ENCODE results near the gene NALCN. TPM values are rescaled to one million over a fixed set of nuclear protein-coding genes. Genes with fewer than 3 reads are reported as not detected.

The NALCN gene
- total and polyA plus RNA-seq, 9 donors, result 0.24 to 1.2 (median 0.33) TPM

- Histone ChIP-seq H3K36me3 (ENCODE audit: control insufficient read depth, insufficient read depth, low read length) (no peaks in the 10 kb centered on the region), H3K27me3 (ENCODE audit: control insufficient read depth, insufficient read depth, low read length) (no peaks in the 10 kb centered on the region), H3K9me3 (replicated peaks; ENCODE audit: control insufficient read depth, low read depth, low read length) (no peaks in the 10 kb centered on the region), H3K27ac (ENCODE audit: low read length) (no peak overlapping the region), H3K4me3 (ENCODE audit: low read length) (no peak overlapping the region), H3K4me1 (ENCODE audit: control insufficient read depth, insufficient read depth, low read length) (no peaks in the 10 kb centered on the region)
- WGBS (ENCODE audit: insufficient coverage), result no CpG with 5 or more reads among the region's 1 CpG
- no peak for DNase-seq
Measured at GRCh38 chr13:101019126-101019525, 397.2 kb downstream of the NALCN start.

DNA sequence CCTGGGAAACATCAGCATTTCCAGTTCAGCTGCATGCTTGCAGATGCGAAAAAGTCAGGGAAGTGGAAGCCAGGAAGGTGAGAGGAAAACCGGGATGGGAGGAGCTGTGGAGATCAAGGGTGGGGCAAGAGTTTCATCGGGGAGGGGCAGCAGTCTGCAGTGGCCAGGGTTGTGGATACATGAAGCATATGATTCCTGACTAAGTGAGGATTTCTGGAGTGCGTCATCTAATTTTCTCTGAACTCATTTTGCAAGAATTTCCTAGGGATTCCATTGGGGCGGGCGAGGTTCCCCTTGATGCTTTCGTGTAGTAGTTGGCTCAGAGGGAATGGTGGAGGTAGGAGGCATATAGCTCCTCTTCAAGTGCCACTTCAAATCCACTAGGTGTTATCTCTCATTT, 397.6 kb downstream of the NALCN start:
- Histone ChIP-seq H3K4me3 (ENCODE audit: low read length) (no peak overlapping the region), H3K36me3 (ENCODE audit: control insufficient read depth, insufficient read depth, low read length) (no peaks in the 10 kb centered on the region), H3K9me3 (replicated peaks; ENCODE audit: control insufficient read depth, low read depth, low read length) (no peaks in the 10 kb centered on the region), H3K27me3 (ENCODE audit: control insufficient read depth, insufficient read depth, low read length) (no peaks in the 10 kb centered on the region), H3K27ac (ENCODE audit: low read length) (no peak overlapping the region), H3K4me1 (ENCODE audit: control insufficient read depth, insufficient read depth, low read length) (no peaks in the 10 kb centered on the region)
- DNase-seq, result no peak
- 43% methylated on average over 4 of the region's 7 CpGs for WGBS (ENCODE audit: insufficient coverage)

DNA sequence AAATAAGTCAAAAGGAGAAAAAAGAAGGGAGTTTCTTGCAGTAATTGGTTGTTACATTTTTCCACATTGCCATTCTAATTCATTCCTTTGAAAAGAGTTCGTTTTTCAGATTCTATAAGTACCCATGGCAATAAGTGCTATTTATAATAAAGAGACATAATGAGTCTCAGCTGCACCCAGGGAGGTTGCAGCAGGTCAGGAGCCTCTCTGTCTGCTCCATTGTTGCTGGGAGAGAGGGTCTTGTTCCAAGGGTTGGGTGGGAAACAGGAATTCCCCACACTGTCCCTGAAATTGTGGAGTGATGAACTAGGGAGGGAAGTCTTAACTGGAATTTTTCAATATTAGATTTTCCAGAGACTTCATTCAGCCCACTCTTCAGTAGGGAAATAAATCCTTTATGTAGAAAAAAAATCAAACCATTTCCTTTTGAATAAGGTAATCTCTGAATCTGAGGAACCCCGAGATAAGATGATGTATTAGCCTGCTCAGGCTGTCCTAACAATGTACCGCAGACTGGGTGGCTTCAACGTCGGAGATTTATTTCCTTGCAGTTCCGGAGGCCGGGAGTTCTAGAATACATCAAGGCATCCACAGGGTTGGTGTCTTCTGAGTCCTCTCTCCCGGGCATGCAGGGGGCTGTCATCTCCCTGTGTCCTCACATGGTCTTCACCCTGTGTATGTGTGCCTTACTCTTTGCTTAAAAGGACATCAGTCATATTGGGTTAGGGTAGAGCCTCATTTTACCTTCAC, 399.0 kb downstream of the NALCN start:
- H3K27ac ChIP-seq (ENCODE audit: low read length), result no peak overlapping the region
- no peak for DNase-seq
- no peaks in the 10 kb centered on the region for H3K36me3 ChIP-seq (ENCODE audit: control insufficient read depth, insufficient read depth, low read length)
- no peaks in the 10 kb centered on the region for H3K4me1 ChIP-seq (ENCODE audit: control insufficient read depth, insufficient read depth, low read length)
- no peaks in the 10 kb centered on the region for H3K9me3 ChIP-seq (replicated peaks; ENCODE audit: control insufficient read depth, low read depth, low read length)
- 87% methylated on average over 5 of the region's 8 CpGs for WGBS (ENCODE audit: insufficient coverage)
- no peaks in the 10 kb centered on the region for H3K27me3 ChIP-seq (ENCODE audit: control insufficient read depth, insufficient read depth, low read length)
- H3K4me3 ChIP-seq (ENCODE audit: low read length), result no peak overlapping the region

DNA sequence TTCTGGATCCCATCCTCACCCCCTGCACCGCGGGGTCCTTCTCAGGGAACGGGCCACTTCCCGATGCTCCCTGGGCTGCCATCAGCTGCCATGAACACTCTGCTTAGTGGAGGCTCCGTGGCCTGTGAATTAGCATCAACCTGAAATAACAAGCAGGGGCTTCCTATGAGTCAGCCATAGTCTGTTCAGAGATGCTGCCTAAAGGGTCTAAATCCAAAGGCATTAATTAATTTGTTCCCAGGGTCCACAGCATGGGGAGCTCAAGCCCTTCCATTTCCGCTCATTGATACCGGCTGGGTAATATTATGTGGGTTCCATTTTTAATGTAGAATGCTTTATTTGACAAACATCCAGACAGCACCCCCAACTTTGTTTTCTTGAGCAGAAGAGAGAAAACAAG, 399.8 kb downstream of the NALCN start:
- H3K36me3 ChIP-seq (ENCODE audit: control insufficient read depth, insufficient read depth, low read length), result no peaks in the 10 kb centered on the region
- no peak overlapping the region for H3K4me3 ChIP-seq (ENCODE audit: low read length)
- H3K27ac ChIP-seq (ENCODE audit: low read length), result no peak overlapping the region
- DNase-seq, result no peak
- no peaks in the 10 kb centered on the region for H3K4me1 ChIP-seq (ENCODE audit: control insufficient read depth, insufficient read depth, low read length)
- H3K9me3 ChIP-seq (replicated peaks; ENCODE audit: control insufficient read depth, low read depth, low read length), result no peaks in the 10 kb centered on the region
- 80% methylated on average over 5 of the region's 7 CpGs for WGBS (ENCODE audit: insufficient coverage)
- no peaks in the 10 kb centered on the region for H3K27me3 ChIP-seq (ENCODE audit: control insufficient read depth, insufficient read depth, low read length)

DNA sequence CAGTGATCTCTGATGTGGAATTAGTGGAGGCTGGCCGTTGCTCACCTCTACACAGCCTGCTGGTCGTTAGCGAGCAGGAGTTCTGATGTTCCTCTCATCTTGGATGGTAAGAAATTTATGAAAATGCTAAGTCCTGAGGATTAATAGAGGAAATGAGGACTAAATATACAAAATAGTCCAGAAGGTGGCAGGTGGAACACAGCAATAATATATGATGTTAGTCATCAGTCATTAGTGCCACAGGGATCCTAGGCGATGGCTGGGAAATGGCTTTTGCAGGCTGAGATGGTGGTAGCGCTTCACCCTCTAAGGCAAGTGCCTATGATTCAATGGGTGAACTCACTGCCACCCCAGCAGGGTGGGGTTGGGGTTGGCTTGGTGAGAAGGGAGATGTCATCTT, 403.1 kb downstream of the NALCN start:
- WGBS (ENCODE audit: insufficient coverage), result no CpG with 5 or more reads among the region's 5 CpGs
- no peak for DNase-seq
- H3K4me1 ChIP-seq (ENCODE audit: control insufficient read depth, insufficient read depth, low read length), result no peaks in the 10 kb centered on the region
- no peak overlapping the region for H3K27ac ChIP-seq (ENCODE audit: low read length)
- H3K36me3 ChIP-seq (ENCODE audit: control insufficient read depth, insufficient read depth, low read length), result no peaks in the 10 kb centered on the region
- no peak overlapping the region for H3K4me3 ChIP-seq (ENCODE audit: low read length)
- H3K9me3 ChIP-seq (replicated peaks; ENCODE audit: control insufficient read depth, low read depth, low read length), result no peaks in the 10 kb centered on the region
- H3K27me3 ChIP-seq (ENCODE audit: control insufficient read depth, insufficient read depth, low read length), result no peaks in the 10 kb centered on the region

GRCh38 chr13:101010100-101010499, 406.2 kb downstream of the NALCN start:
- no CpG with 5 or more reads among the region's 2 CpGs for WGBS (ENCODE audit: insufficient coverage)

GRCh38 chr13:101007245-101007644, 409.1 kb downstream of the NALCN start:
- H3K4me3 ChIP-seq (ENCODE audit: low read length), result no peak overlapping the region
- no peak for DNase-seq
- H3K4me1 ChIP-seq (ENCODE audit: control insufficient read depth, insufficient read depth, low read length), result no peaks in the 10 kb centered on the region
- H3K9me3 ChIP-seq (replicated peaks; ENCODE audit: control insufficient read depth, low read depth, low read length), result no peaks in the 10 kb centered on the region
- H3K27me3 ChIP-seq (ENCODE audit: control insufficient read depth, insufficient read depth, low read length), result no peaks in the 10 kb centered on the region
- H3K36me3 ChIP-seq (ENCODE audit: control insufficient read depth, insufficient read depth, low read length), result no peaks in the 10 kb centered on the region
- no CpG with 5 or more reads among the region's 2 CpGs for WGBS (ENCODE audit: insufficient coverage)
- H3K27ac ChIP-seq (ENCODE audit: low read length), result no peak overlapping the region

More at GRCh38 chr13:101010100-101010499, 406.2 kb downstream of the NALCN start:
- DNase-seq, result no peak
- Histone ChIP-seq H3K36me3 (ENCODE audit: control insufficient read depth, insufficient read depth, low read length) (no peaks in the 10 kb centered on the region), H3K4me3 (ENCODE audit: low read length) (no peak overlapping the region), H3K27me3 (ENCODE audit: control insufficient read depth, insufficient read depth, low read length) (no peaks in the 10 kb centered on the region), H3K4me1 (ENCODE audit: control insufficient read depth, insufficient read depth, low read length) (no peaks in the 10 kb centered on the region), H3K9me3 (replicated peaks; ENCODE audit: control insufficient read depth, low read depth, low read length) (no peaks in the 10 kb centered on the region), H3K27ac (ENCODE audit: low read length) (no peak overlapping the region)

Other genes with a start within 250 kb of the NALCN start
- 12.9 TPM for gene ITGBL1, start 36.2 kb upstream of the NALCN start, total RNA-seq
- gene ITGBL1, start 36.2 kb upstream of the NALCN start, polyA plus RNA-seq (ENCODE audit: insufficient read depth in 1 of 8, insufficient read length in 8 of 8, low replicate concordance in 1 of 8), result 10 to 100 TPM in 1 of 8 donors, 1 to 10 TPM in 6, under 1 TPM in 1; 0.96 to 22.4 (median 2.3) TPM

All from muscle of leg (tissue), 11 donors.